ENCODE results near the gene ZNF503.

Gene ZNF503

DNA sequence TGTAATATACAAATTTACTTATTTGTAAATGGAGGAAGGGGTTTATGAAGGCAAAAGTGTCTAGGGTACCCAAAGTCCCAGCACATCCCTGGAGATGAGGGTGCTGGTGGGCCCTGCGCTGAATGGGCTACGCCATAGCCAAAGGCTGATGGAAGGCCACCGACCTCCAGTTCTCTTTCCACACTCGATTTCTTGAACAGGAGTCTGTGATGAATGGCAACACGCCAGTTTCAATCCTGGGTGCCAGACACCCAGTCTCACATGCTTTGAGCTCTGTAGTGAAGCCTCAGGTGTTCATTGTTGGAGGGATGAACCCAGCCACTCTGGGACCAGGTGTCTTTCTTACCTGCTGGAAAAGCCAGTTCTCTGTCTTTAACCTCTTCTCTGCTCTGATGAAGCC, 30.6 kb upstream of the ZNF503 start:
- TF ChIP-seq CTCF (IDR thresholded peaks at IDR 0.05; ENCODE audit: borderline replicate concordance, insufficient read depth, low read depth, low read length), result no peak
- no peak overlapping the region for H3K4me3 ChIP-seq (ENCODE audit: low read depth, low read length)

DNA sequence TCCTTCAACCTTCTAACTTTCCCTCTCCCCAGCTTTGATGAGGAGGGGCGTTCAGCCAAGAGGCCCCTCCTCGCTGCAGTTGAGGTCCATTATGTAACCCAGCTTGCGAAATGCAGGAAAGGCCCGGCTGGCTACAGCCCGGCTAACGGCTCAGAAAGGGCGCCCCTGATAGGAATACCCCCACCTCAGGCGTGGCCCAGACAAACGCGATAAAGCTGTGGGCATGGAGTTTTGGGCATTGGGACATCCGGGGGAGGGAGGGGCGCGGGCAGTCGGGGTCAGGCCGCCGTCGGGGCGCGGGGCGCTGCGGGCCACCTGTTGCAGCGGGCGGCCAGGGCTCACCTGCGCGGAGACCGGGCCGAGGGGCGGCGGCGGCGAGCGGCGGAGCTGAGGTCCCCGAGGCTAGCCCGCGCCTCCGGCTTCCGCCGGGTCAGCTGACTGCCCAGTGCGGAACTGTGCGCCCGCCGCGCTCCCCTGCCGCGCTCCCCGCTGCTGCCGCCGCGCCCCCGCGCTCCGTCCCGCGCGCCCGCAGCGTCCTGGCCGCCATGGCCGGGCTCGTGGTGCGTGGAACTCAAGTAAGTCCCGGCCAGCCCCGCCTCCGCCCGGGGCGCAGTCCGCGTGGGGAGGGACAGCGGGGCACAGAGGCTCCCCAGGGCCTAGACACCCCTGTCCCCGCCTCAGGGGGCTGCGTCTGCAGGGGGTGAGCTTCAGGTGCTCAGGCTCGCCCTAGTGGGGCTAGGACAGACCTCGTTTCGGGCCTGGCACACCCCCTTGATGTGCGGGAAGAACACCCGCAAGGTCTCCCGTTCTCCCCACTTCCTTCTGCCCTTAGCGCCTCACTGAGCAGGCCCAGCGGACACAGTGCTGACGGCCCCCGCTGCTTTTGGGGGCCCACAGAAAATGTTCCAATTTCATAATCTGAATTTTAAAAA, 29.9 kb upstream of the ZNF503 start, which contains the start of gene LRMDA:
Gene LRMDA (plus strand): TSS at position 445 of the 932 bp plus-strand sequence.
- H3K4me3 ChIP-seq (ENCODE audit: low read depth, low read length), result no peak within 1 kb of the TSS
- no peak for TF ChIP-seq CTCF (IDR thresholded peaks at IDR 0.05; ENCODE audit: borderline replicate concordance, insufficient read depth, low read depth, low read length)

DNA sequence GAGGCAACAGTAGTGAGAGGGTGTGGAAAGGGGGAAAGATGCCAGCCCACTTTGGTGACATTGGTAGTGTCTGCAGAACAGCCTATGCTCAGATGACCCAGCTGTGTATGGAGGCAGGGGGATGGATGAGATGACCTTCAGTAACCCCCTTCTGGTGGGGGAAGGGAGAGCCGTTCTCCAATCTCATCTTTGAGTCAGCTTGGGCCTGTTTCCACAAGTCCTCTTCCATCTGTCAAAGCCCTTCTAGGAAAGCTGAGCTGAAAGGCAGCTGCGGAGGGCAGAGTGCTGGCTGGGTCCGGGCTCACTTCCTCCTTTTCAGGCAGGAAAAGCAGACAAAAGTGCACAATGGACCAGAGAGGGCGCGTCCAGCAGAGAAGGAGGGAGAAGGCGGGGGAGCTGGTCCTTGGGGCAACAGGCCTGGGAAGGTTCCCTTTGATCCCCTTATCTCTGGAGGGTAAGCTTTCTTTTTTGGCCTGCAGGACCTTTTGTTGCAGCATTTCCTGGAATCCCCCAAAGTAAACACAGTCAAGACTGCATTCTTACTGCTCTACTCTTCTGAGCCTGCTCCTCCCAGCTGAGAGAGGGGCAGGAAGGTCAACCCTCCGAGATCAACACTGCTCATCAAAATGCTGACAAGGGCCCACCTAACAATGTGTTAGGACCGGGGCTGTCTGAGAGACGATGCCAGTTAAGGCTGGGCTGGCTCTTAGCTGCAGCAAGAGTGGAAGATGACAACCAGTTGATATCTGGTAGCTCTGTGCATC, 28.6 kb upstream of the ZNF503 start:
- no peak overlapping the region for H3K4me3 ChIP-seq (ENCODE audit: low read depth, low read length)
- no peak for TF ChIP-seq CTCF (IDR thresholded peaks at IDR 0.05; ENCODE audit: borderline replicate concordance, insufficient read depth, low read depth, low read length)

DNA sequence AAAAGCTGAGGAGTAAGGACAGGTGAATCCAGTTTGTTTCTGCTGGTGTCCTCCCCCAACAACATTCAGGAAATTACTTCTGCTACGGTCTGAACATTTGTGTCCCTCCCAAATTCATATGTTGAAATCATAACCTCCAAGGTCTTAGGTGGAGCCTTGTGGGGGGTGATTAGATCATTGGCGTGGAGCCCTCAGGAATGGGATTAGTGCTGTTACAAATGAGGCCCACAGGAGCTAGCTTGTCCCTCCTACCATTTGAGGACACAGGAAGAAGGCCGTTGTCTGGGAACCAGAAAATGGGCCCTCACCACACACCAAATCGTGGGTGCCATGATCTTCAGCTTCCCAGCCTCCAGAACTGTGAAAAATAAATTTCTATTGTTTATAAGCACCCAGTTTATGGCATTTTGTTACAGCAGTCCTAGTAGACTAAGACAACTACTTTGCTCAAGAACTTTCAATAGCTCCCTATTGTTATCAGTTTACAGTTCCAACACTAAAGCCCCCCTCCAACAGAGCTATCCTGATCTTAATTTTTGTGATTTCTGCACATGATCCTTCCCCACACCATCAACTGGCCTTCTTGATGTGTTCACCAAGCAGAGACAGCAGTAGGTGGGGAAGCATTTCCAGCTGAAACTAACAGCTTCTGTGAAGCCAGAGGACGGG, 27.7 kb upstream of the ZNF503 start:
- TF ChIP-seq CTCF (IDR thresholded peaks at IDR 0.05; ENCODE audit: borderline replicate concordance, insufficient read depth, low read depth, low read length), result no peak
- H3K4me3 ChIP-seq (ENCODE audit: low read depth, low read length), result no peak overlapping the region

GRCh38 chr10:75428434-75429158, 27.0 kb upstream of the ZNF503 start:
- no peak overlapping the region for H3K4me3 ChIP-seq (ENCODE audit: low read depth, low read length)

More at GRCh38 chr10:75428434-75429158, 27.0 kb upstream of the ZNF503 start:
- TF ChIP-seq CTCF (IDR thresholded peaks at IDR 0.05; ENCODE audit: borderline replicate concordance, insufficient read depth, low read depth, low read length), result no peak
